ENCODE measurements around the gene ADCY1. TPM values are rescaled to one million over a fixed set of nuclear protein-coding genes. Genes with fewer than 3 reads are reported as not detected.

ADCY1 gene
- total RNA-seq, 1 experiment from 2014 or later: not detected

GRCh38 chr7:45601094-45601493 is 26.9 kb downstream of the ADCY1 start:
- H3K9me2 ChIP-seq (ENCODE audit: insufficient read depth): no peaks in the 10 kb centered on the region
- intact Hi-C loops (cut with micrococcal nuclease; ENCODE audit: unreplicated experiment): no loop called here
- H2AFZ ChIP-seq: no peak overlapping the region
- H3K4me1 ChIP-seq (replicated peaks; ENCODE audit: insufficient read depth): no peaks in the 10 kb centered on the region
- ChIA-PET POLR2A (ENCODE audit: unreplicated experiment) (no interaction called here), CTCF (no interaction called here)
- TF ChIP-seq CTCF (conservative IDR thresholded peaks at IDR 0.05) (no peak), EZH2 (IDR thresholded peaks at IDR 0.05; ENCODE audit: low read depth) (no peak)
- no peaks in the 10 kb centered on the region for H3F3A ChIP-seq (ENCODE audit: insufficient read depth, low read depth)
- peaks cover 73% of the 10 kb centered on the region for H3K27me3 ChIP-seq (ENCODE audit: insufficient read depth, low read depth)
- H3K27ac ChIP-seq: no peak overlapping the region
- H3K4me3 ChIP-seq: no peak overlapping the region
- H4K20me1 ChIP-seq (ENCODE audit: insufficient read depth): no peaks in the 10 kb centered on the region
- H3K79me2 ChIP-seq (ENCODE audit: low read depth): no peaks in the 10 kb centered on the region
- BruUV-seq (replicated peaks): no TSS peak
- DNase-seq: no peak
- no peaks in the 10 kb centered on the region for H3K36me3 ChIP-seq (ENCODE audit: low read depth)
- no peak overlapping the region for H3K4me2 ChIP-seq
- no peaks in the 10 kb centered on the region; the same call in 1 of the 2 replicates for H3K9me3 ChIP-seq (ENCODE audit: insufficient read depth, low read depth)

- intact Hi-C loops (cut with micrococcal nuclease; ENCODE audit: unreplicated experiment): no loop called here
- POLR2A ChIA-PET (ENCODE audit: unreplicated experiment): no interaction called here
- Histone ChIP-seq H3K4me2 (no peak overlapping the region), H3F3A (ENCODE audit: insufficient read depth, low read depth) (no peaks in the 10 kb centered on the region), H3K36me3 (ENCODE audit: low read depth) (no peaks in the 10 kb centered on the region), H3K9me2 (ENCODE audit: insufficient read depth) (no peaks in the 10 kb centered on the region), H3K27ac (no peak overlapping the region), H2AFZ (no peak overlapping the region), H3K9me3 (ENCODE audit: insufficient read depth, low read depth) (no peaks in the 10 kb centered on the region; the same call in 1 of the 2 replicates), H3K79me2 (ENCODE audit: low read depth) (no peaks in the 10 kb centered on the region), H3K4me3 (no peak overlapping the region), H4K20me1 (ENCODE audit: insufficient read depth) (no peaks in the 10 kb centered on the region), H3K4me1 (replicated peaks; ENCODE audit: insufficient read depth) (no peaks in the 10 kb centered on the region), H3K27me3 (ENCODE audit: insufficient read depth, low read depth) (peaks cover 73% of the 10 kb centered on the region)
- no TSS peak for BruUV-seq (replicated peaks)
- no peak for TF ChIP-seq EZH2 (IDR thresholded peaks at IDR 0.05; ENCODE audit: low read depth)
- TF ChIP-seq CTCF (conservative IDR thresholded peaks at IDR 0.05): no peak
- CTCF ChIA-PET: no interaction called here
- DNase-seq: no peak
These were observed 27.8 kb downstream of the ADCY1 start for GRCh38 chr7:45601816-45602540.

GRCh38 chr7:45606050-45606449 is 31.9 kb downstream of the ADCY1 start:
- DNase-seq: no peak
- CTCF ChIA-PET: no interaction called here
- BruUV-seq (replicated peaks): no TSS peak
- H3K9me3 ChIP-seq (ENCODE audit: insufficient read depth, low read depth): no peaks in the 10 kb centered on the region; the same call in 1 of the 2 replicates
- no peak overlapping the region for H3K27ac ChIP-seq
- H3K9me2 ChIP-seq (ENCODE audit: insufficient read depth): no peaks in the 10 kb centered on the region
- H3K27me3 ChIP-seq (ENCODE audit: insufficient read depth, low read depth): peaks cover 67% of the 10 kb centered on the region
- no peak for TF ChIP-seq EZH2 (IDR thresholded peaks at IDR 0.05; ENCODE audit: low read depth)
- no peak for TF ChIP-seq CTCF (conservative IDR thresholded peaks at IDR 0.05)
- H3K4me1 ChIP-seq (replicated peaks; ENCODE audit: insufficient read depth): no peaks in the 10 kb centered on the region
- no peaks in the 10 kb centered on the region for H4K20me1 ChIP-seq (ENCODE audit: insufficient read depth)
- H3F3A ChIP-seq (ENCODE audit: insufficient read depth, low read depth): no peaks in the 10 kb centered on the region
- no peak overlapping the region for H3K4me2 ChIP-seq
- POLR2A ChIA-PET (ENCODE audit: unreplicated experiment): no interaction called here
- no peaks in the 10 kb centered on the region for H3K36me3 ChIP-seq (ENCODE audit: low read depth)
- H2AFZ ChIP-seq: no peak overlapping the region
- no peaks in the 10 kb centered on the region for H3K79me2 ChIP-seq (ENCODE audit: low read depth)
- no peak overlapping the region for H3K4me3 ChIP-seq
- intact Hi-C loops (cut with micrococcal nuclease; ENCODE audit: unreplicated experiment): no loop called here
